GM12872 (cell line): ENCODE data around the gene PEF1.

Experiments
- CTCF ChIP-seq: IDR thresholded peaks from 3 replicates; pipeline ENCODE4 v1.5.1; 2011; ENCODE audit warnings: low read depth, mild to moderate bottlenecking, low read length, moderate library complexity; ENCODE audit not compliant: insufficient read depth

PEF1 gene

GRCh38 chr1:31666263-31666963 is 21.7 kb upstream of the PEF1 start:
- no peak for TF ChIP-seq CTCF

- TF ChIP-seq CTCF: no peak
Measured at GRCh38 chr1:31665234-31665878, 20.7 kb upstream of the PEF1 start.

- TF ChIP-seq CTCF: no peak
Measured at GRCh38 chr1:31664528-31664927, 19.9 kb upstream of the PEF1 start.

GRCh38 chr1:31663622-31664452 is 19.2 kb upstream of the PEF1 start:
- peak; percentile 95 for TF ChIP-seq CTCF

- TF ChIP-seq CTCF: no peak
Measured at GRCh38 chr1:31662463-31662862, 17.8 kb upstream of the PEF1 start.

GRCh38 chr1:31661856-31662255 is 17.2 kb upstream of the PEF1 start:
- TF ChIP-seq CTCF: no peak

- no peak for TF ChIP-seq CTCF
Measured at GRCh38 chr1:31660871-31661455, 16.3 kb upstream of the PEF1 start.
